Measurements from ENCODE around the gene ZSCAN26.
"Not testable (repeated sequence)": the region's sequence is repeated elsewhere in the genome, so short reads cannot be mapped to it uniquely, and the experiment has no call there.

DNA sequence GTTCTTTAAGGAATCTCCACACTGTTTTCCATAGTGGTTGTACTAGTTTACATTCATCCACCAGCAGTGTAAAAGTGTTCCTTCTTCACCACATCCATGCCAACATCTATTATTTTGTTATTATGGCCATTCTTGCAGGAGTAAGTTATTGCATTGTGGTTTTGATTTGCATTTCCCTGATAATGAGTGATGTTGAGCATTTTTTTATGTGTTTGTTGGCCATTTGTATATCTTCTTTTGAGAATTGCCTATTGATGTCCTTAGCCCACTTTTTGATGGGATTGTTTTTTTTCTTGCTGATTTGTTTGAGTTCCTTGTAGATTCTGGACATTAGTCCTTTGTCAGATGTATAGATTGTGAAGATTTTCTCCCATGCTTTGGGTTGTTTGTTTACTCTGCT, 39.4 kb downstream of the ZSCAN26 start:
- not testable (repeated sequence) for TF ChIP-seq CTCF, POLR2A (IDR thresholded peaks at IDR 0.05)

Measured in right lobe of liver (tissue), 4 donors.